ENCODE data around the gene VPS37B. TPM values are rescaled to one million over a fixed set of nuclear protein-coding genes. Genes with fewer than 3 reads are reported as not detected.

The VPS37B gene
- total RNA-seq, 4 donors from 2014 or later = 35.6 to 66.1 (median 63.5) TPM

DNA sequence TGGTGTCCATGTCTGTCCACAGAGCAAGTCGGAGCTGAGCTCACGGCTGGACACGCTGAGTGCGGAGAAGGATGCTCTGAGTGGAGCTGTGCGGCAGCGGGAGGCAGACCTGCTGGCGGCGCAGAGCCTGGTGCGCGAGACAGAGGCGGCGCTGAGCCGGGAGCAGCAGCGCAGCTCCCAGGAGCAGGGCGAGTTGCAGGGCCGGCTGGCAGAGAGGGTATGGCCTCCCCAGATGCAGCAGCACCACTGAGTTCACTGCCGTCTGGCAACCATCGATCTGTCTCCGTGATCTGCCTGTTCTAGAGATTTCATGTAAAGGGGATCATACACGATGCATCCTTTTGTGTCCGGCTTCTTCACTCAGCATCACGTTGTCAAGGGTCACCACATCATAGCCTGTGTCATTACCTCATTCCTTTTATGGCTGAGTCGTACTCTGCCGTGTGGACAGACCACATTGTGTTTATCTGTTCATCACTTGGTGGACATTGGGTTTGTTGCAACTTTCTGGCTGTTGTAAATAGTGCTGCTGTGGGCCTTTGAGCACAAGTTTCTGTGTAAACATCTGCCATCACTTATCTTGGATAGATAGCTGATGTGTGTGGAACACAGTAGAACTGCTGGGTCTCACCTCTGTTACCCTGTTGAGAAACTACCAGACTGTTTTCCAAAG is 38.8 kb downstream of the VPS37B start:
- TF ChIP-seq, protein P1, sequence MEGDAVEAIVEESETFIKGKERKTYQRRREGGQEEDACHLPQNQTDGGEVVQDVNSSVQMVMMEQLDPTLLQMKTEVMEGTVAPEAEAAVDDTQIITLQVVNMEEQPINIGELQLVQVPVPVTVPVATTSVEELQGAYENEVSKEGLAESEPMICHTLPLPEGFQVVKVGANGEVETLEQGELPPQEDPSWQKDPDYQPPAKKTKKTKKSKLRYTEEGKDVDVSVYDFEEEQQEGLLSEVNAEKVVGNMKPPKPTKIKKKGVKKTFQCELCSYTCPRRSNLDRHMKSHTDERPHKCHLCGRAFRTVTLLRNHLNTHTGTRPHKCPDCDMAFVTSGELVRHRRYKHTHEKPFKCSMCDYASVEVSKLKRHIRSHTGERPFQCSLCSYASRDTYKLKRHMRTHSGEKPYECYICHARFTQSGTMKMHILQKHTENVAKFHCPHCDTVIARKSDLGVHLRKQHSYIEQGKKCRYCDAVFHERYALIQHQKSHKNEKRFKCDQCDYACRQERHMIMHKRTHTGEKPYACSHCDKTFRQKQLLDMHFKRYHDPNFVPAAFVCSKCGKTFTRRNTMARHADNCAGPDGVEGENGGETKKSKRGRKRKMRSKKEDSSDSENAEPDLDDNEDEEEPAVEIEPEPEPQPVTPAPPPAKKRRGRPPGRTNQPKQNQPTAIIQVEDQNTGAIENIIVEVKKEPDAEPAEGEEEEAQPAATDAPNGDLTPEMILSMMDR (IDR thresholded peaks at IDR 0.05) = no peak
- no peak for TF ChIP-seq POLR2A (IDR thresholded peaks at IDR 0.05)
- no peak overlapping the region for H3K4me3 ChIP-seq (replicated peaks in 1 of 3)
- intact Hi-C loops (cut with DNase I) = loop anchor here (5.0 kb wide), 1 partner anchor 65 kb away; no protein-coding TSS in a partner anchor
- WGBS, 2 donors = 91 to 93% methylated on average over 20 to 24 of the region's 24 CpGs
- H3K36me3 ChIP-seq = peaks cover 0 to 16% of the 10 kb centered on the region in 2 donors
- H3K4me1 ChIP-seq = peaks cover 23 to 40% of the 10 kb centered on the region in 2 donors
- no peaks in the 10 kb centered on the region for H3K9me3 ChIP-seq
- DNase-seq = no peak
- H3K27ac ChIP-seq = no peak overlapping the region
- H3K27me3 ChIP-seq = no peaks in the 10 kb centered on the region

DNA sequence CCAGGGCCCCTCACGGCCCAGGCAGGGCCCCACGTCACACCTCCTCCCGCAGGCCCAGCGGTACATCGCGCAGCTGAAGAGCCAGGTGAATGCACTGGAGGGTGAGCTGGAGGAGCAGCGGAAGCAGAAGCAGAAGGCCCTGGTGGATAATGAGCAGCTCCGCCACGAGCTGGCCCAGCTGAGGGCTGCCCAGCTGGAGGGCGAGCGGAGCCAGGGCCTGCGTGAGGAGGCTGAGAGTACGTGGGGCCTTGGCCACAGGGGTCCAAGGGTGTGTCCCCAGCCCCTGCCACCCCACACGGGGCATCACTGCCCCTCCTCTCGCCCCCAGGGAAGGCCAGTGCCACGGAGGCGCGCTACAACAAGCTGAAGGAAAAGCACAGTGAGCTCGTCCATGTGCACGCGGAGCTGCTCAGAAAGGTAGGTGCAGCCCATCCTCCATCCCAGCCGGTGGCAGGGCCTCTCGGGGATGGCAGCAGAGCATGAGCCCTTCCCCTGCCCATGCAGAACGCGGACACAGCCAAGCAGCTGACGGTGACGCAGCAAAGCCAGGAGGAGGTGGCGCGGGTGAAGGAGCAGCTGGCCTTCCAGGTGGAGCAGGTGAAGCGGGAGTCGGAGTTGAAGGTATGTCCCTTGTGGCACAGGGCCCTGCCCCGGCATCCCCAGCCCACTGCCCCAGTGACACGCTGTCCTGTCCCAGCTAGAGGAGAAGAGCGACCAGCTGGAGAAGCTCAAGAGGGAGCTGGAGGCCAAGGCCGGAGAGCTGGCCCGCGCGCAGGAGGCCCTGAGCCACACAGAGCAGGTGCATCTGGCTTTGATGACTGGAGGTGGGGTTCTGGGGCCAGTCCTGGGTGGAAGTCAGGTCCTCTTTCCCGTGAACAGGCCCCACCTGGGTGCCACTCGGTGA is 39.7 kb downstream of the VPS37B start:
- Histone ChIP-seq H3K27me3 (no peaks in the 10 kb centered on the region), H3K4me1 (peaks cover 27 to 40% of the 10 kb centered on the region in 2 donors), H3K36me3 (peaks cover 0 to 16% of the 10 kb centered on the region in 2 donors), H3K4me3 (replicated peaks in 1 of 3) (no peak overlapping the region), H3K9me3 (no peaks in the 10 kb centered on the region), H3K27ac (no peak overlapping the region)
- DNase-seq = no peak
- WGBS, 2 donors = 94% methylated on average over 24 to 28 of the region's 40 CpGs
- TF ChIP-seq POLR2A (IDR thresholded peaks at IDR 0.05) = no peak
- TF ChIP-seq, protein P1 (IDR thresholded peaks at IDR 0.05) = no peak
- intact Hi-C loops (cut with DNase I) = loop anchor here (5.0 kb wide), 1 partner anchor 64 kb away; no protein-coding TSS in a partner anchor

DNA sequence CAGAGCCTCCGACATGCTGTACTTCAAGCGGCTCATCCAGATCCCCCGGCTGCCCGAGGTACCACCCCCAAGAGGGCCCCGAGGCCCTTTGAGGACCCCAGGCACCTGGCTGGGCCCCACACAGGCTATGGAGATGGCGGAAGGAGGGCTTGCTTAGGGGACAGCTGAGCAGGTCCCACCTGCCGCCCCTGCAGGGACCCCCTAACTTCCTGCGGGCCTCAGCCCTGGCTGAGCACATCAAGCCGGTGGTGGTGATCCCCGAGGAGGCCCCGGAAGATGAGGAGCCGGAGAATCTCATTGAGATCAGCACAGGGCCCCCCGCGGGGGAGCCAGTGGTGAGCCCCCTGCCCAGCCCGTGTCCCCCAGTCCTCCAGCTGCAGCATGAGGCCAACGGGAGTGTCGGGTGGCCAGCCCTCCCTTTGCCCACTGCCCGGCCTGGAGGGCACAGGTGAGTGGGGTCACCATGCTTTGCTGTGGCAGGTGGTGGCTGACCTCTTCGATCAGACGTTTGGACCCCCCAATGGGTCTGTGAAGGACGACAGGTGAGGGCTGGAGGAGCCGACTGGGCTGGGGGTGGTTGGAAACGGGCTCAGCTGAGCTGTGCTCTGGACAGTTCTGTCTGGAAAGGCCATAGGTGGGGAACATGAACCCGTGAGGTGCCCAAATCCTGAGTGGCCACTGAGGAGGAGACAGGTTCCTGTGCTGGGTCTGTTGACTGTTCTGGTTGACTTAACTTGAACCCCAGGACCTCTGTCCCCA is 40.7 kb downstream of the VPS37B start:
- Histone ChIP-seq H3K4me3 (replicated peaks in 1 of 3) (no peak overlapping the region), H3K36me3 (peaks cover 0 to 19% of the 10 kb centered on the region in 2 donors), H3K27me3 (no peaks in the 10 kb centered on the region), H3K27ac (no peak overlapping the region), H3K4me1 (peaks cover 20 to 38% of the 10 kb centered on the region in 2 donors), H3K9me3 (no peaks in the 10 kb centered on the region)
- WGBS, 2 donors = 87 to 90% methylated on average over 11 to 24 of the region's 24 CpGs
- no peak for TF ChIP-seq POLR2A (IDR thresholded peaks at IDR 0.05)
- TF ChIP-seq, protein P1 (IDR thresholded peaks at IDR 0.05) = no peak
- DNase-seq = no peak
- intact Hi-C loops (cut with DNase I) = loop anchor here (5.0 kb wide), 1 partner anchor 63 kb away; no protein-coding TSS in a partner anchor

DNA sequence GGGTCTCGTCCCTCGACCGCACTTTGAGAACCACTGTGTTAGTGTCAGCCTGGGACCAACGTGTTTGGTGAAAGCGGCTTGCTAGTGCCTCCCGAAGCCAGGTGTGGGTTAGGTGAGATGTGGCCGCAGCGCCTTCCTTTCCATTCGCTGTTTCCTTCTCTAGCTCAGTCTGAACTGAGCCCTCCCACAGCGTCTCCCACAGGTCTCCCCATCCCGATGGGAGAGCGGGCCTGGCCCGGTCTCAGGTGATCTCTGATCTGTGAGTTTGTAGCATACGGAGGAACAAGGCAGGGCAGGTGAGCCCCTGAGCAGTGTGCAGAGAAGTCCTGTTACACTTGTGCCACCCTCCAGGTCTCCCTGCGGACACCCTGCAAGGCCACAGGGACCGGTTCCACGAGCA is 41.4 kb downstream of the VPS37B start:
- intact Hi-C loops (cut with DNase I) = no loop called here
- Histone ChIP-seq H3K27me3 (no peaks in the 10 kb centered on the region), H3K36me3 (peaks cover 0 to 19% of the 10 kb centered on the region in 2 donors), H3K27ac (no peak overlapping the region), H3K9me3 (no peaks in the 10 kb centered on the region), H3K4me3 (replicated peaks in 1 of 3) (no peak overlapping the region), H3K4me1 (peaks cover 25 to 39% of the 10 kb centered on the region in 2 donors)
- DNase-seq = no peak
- WGBS, 2 donors = 94 to 95% methylated on average over 16 to 17 of the region's 17 CpGs
- TF ChIP-seq, protein P1 (IDR thresholded peaks at IDR 0.05) = no peak
- TF ChIP-seq POLR2A (IDR thresholded peaks at IDR 0.05) = no peak
